HG02642 (cell line): ENCODE data around the gene NUP188.

Experiments used
- ATAC-seq: cut with Tn5 transposase; IDR thresholded peaks from one replicate; pipeline ENCODE4 v1.9.1; 2021; ENCODE audit warnings: mild to moderate bottlenecking; ENCODE audit not compliant: unreplicated experiment, poor library complexity

Gene NUP188

GRCh38 chr9:128947527-128948301 is at the start of gene NUP188, which contains the start of gene DOLK:
TSS of gene NUP188 (plus strand) at chr9:128947699. CDS start at chr9:128947720, 21 bp downstream.
TSS of gene DOLK (minus strand) at chr9:128947603. CDS start at chr9:128947303, 300 bp downstream.
- ATAC-seq: peak; percentile 79

GRCh38 chr9:128898382-128898781 is 49.1 kb upstream of the NUP188 start:
- ATAC-seq: no peak

- ATAC-seq: no peak
Observed at GRCh38 chr9:128898845-128899565, 48.5 kb upstream of the NUP188 start.

GRCh38 chr9:128899566-128900322 is 47.8 kb upstream of the NUP188 start:
- no peak for ATAC-seq

GRCh38 chr9:128901379-128901778 is 46.1 kb upstream of the NUP188 start:
- no peak for ATAC-seq

GRCh38 chr9:128901822-128902221 is 45.7 kb upstream of the NUP188 start:
- ATAC-seq: no peak

- peak; percentile 78 for ATAC-seq
Observed at GRCh38 chr9:128902351-128903078, 45.0 kb upstream of the NUP188 start.

GRCh38 chr9:128903079-128903461 is 44.4 kb upstream of the NUP188 start:
- ATAC-seq: no peak

- no peak for ATAC-seq
Observed at GRCh38 chr9:128903871-128904620, 43.5 kb upstream of the NUP188 start.

- ATAC-seq: no peak
Observed at GRCh38 chr9:128905964-128906363, 41.5 kb upstream of the NUP188 start.

- no peak for ATAC-seq
Observed at GRCh38 chr9:128906741-128907140, 40.8 kb upstream of the NUP188 start.

- ATAC-seq: no peak
Observed at GRCh38 chr9:128908372-128908771, 39.1 kb upstream of the NUP188 start.

GRCh38 chr9:128909859-128910258 is 37.6 kb upstream of the NUP188 start:
- no peak for ATAC-seq

GRCh38 chr9:128910906-128911305 is 36.6 kb upstream of the NUP188 start:
- no peak for ATAC-seq

- no peak for ATAC-seq
Observed at GRCh38 chr9:128911529-128912035, 35.9 kb upstream of the NUP188 start.

- no peak for ATAC-seq
Observed at GRCh38 chr9:128912270-128912853, 35.1 kb upstream of the NUP188 start.

- ATAC-seq: no peak
Observed at GRCh38 chr9:128913048-128913900, 34.2 kb upstream of the NUP188 start.
